HepG2 (cell line): ENCODE results near the gene KAT6B. TPM values are rescaled to one million over a fixed set of nuclear protein-coding genes. Genes with fewer than 3 reads are reported as not detected.

ENCODE experiments used
- ATF1 ChIP-seq: IDR thresholded peaks from 2 replicates; pipeline ENCODE4 v1.6.1; 2016; ENCODE audit warnings: mild to moderate bottlenecking, control low read depth
- BCL6 ChIP-seq: IDR thresholded peaks from 2 replicates; pipeline ENCODE4 v1.6.1; 2016; ENCODE audit warnings: missing genetic modification reagents, missing compliant biosample characterization
- EP300 ChIP-seq, 3 experiments: sonication (generic) in 1 of 3; formaldehyde crosslinking in 1 of 3; IDR thresholded peaks; 2 replicates each; pipeline versions ENCODE4 v1.5.1 to v1.6.1; 2011 to 2020; ENCODE audit warnings: low read depth in 2 of 3, low read length in 2 of 3, borderline replicate concordance in 1 of 3, improper control_type of control experiment in 1 of 3, mild to moderate bottlenecking in 1 of 3, missing genetic modification reagents in 1 of 3, moderate library complexity in 1 of 3
- FLYWCH1 ChIP-seq: sonication (generic); formaldehyde crosslinking; IDR thresholded peaks from 2 replicates; pipeline ENCODE4 v1.8.1; 2023; ENCODE audit warnings: mild to moderate bottlenecking, missing genetic modification reagents
- KDM6A ChIP-seq: IDR thresholded peaks from 2 replicates; pipeline ENCODE4 v1.6.1; 2016; ENCODE audit warnings: low read depth
- PITX1 ChIP-seq: sonication (generic); formaldehyde crosslinking; IDR thresholded peaks from 2 replicates; pipeline ENCODE4 v1.5.1; 2020; ENCODE audit warnings: mild to moderate bottlenecking, missing genetic modification reagents
- SPEN ChIP-seq: sonication (generic); formaldehyde crosslinking; IDR thresholded peaks from 2 replicates; pipeline ENCODE4 v1.5.1; 2020; ENCODE audit warnings: low read depth, mild to moderate bottlenecking, missing genetic modification reagents
- ZKSCAN1 ChIP-seq: fragments of 150-350 bp; IDR thresholded peaks from 2 replicates; pipeline ENCODE4 v1.6.1; 2014; ENCODE audit warnings: low read length
- ZNF441 ChIP-seq: sonication (generic); formaldehyde crosslinking; IDR thresholded peaks from 2 replicates; pipeline ENCODE4 v1.7.0; 2021; ENCODE audit warnings: missing genetic modification reagents, borderline replicate concordance
- ZNF788 ChIP-seq: sonication (generic); formaldehyde crosslinking; IDR thresholded peaks from 2 replicates; pipeline ENCODE4 v1.5.0; 2020; ENCODE audit warnings: mild to moderate bottlenecking, missing genetic modification reagents, borderline replicate concordance
- polyA plus RNA-seq, 8 experiments: library from polyadenylated mRNA; depleted of rRNA in 3 of 8; stranded (reverse) in 7 of 8; unstranded in 1 of 8; fragments of >200 nt; fragmentation: Illumina TruSeq in 4 of 8; extraction: Trizol in 4 of 8; gene quantifications; 2 replicates each; pipeline versions ENCODE4 v1.2.1 to v1.2.3, GENCODE V29; 2011 to 2016; ENCODE audit warnings: low read depth in 4 of 8, missing spikeins in 1 of 8, mixed read lengths in 1 of 8; ENCODE audit not compliant: insufficient read depth in 1 of 8
- total RNA-seq, 5 experiments: library from RNA; depleted of rRNA; stranded (reverse); fragments of >200 nt; fragmentation: Illumina TruSeq; extraction: Trizol; gene quantifications; 2 replicates each; pipeline ENCODE4 v1.2.3, GENCODE V29; 2016; ENCODE audit warnings: low read depth in 1 of 5
- TF ChIP-seq, protein P1 (sequence below): sonication (generic); formaldehyde crosslinking; IDR thresholded peaks from 2 replicates; pipeline ENCODE4 v1.4.0; 2020; ENCODE audit warnings: missing genetic modification reagents
- TF ChIP-seq, protein P2 (sequence below): sonication (generic); formaldehyde crosslinking; IDR thresholded peaks from 2 replicates; pipeline ENCODE4 v1.5.1; 2020; ENCODE audit warnings: missing genetic modification reagents, mild to moderate bottlenecking, borderline replicate concordance
- TF ChIP-seq, protein P3 (sequence below): sonication (generic); formaldehyde crosslinking; IDR thresholded peaks from 2 replicates; pipeline ENCODE4 v1.5.0; 2020; ENCODE audit warnings: mild to moderate bottlenecking, missing genetic modification reagents, borderline replicate concordance
- TF ChIP-seq, protein P4 (sequence below): sonication (generic); formaldehyde crosslinking; IDR thresholded peaks from 2 replicates; pipeline ENCODE4 v1.4.0; 2020; ENCODE audit warnings: missing genetic modification reagents

The KAT6B gene
- total and polyA plus RNA-seq, 2 of the 13 experiments (the other 11 are each of a cell fraction or from before 2014, with no cell fraction given), result 3.0 to 9.5 TPM

DNA sequence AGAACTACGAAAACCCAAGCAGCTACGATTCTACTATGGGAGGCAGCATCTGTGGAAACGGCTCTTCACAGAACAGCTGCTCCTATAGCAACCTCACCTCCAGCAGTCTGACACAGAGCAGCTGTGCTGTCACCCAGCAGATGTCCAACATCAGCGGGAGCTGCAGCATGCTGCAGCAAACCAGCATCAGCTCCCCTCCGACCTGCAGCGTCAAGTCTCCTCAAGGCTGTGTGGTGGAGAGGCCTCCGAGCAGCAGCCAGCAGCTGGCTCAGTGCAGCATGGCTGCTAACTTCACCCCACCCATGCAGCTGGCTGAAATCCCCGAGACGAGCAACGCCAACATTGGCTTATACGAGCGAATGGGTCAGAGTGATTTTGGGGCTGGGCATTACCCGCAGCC lies 203.5 kb downstream of the KAT6B start (continued):
- TF ChIP-seq, protein P1, sequence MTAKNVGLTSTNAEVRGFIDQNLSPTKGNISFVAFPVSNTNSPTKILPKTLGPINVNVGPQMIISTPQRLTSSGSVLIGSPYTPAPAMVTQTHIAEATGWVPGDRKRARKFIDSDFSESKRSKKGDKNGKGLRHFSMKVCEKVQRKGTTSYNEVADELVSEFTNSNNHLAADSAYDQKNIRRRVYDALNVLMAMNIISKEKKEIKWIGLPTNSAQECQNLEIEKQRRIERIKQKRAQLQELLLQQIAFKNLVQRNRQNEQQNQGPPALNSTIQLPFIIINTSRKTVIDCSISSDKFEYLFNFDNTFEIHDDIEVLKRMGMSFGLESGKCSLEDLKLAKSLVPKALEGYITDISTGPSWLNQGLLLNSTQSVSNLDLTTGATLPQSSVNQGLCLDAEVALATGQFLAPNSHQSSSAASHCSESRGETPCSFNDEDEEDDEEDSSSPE (CRISPR knock-in tag), result no peak
- TF ChIP-seq, protein P2, sequence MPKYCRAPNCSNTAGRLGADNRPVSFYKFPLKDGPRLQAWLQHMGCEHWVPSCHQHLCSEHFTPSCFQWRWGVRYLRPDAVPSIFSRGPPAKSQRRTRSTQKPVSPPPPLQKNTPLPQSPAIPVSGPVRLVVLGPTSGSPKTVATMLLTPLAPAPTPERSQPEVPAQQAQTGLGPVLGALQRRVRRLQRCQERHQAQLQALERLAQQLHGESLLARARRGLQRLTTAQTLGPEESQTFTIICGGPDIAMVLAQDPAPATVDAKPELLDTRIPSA (CRISPR knock-in tag), result no peak
- TF ChIP-seq PITX1 (CRISPR knock-in tag) (no peak), KDM6A (CRISPR knock-in tag) (no peak), ZNF441 (no peak), ATF1 (CRISPR knock-in tag) (no peak), ZNF788 (CRISPR knock-in tag) (no peak), EP300 (IDR thresholded peaks at IDR 0.05; ENCODE audit: low read depth in 2 of 2, low read length in 2 of 2) (no peak), EP300 (CRISPR knock-in tag; IDR thresholded peaks at IDR 0.05; ENCODE audit: borderline replicate concordance) (no peak), FLYWCH1 (no peak), SPEN (no peak), ZKSCAN1 (no peak), BCL6 (CRISPR knock-in tag) (no peak)
- TF ChIP-seq, protein P3, sequence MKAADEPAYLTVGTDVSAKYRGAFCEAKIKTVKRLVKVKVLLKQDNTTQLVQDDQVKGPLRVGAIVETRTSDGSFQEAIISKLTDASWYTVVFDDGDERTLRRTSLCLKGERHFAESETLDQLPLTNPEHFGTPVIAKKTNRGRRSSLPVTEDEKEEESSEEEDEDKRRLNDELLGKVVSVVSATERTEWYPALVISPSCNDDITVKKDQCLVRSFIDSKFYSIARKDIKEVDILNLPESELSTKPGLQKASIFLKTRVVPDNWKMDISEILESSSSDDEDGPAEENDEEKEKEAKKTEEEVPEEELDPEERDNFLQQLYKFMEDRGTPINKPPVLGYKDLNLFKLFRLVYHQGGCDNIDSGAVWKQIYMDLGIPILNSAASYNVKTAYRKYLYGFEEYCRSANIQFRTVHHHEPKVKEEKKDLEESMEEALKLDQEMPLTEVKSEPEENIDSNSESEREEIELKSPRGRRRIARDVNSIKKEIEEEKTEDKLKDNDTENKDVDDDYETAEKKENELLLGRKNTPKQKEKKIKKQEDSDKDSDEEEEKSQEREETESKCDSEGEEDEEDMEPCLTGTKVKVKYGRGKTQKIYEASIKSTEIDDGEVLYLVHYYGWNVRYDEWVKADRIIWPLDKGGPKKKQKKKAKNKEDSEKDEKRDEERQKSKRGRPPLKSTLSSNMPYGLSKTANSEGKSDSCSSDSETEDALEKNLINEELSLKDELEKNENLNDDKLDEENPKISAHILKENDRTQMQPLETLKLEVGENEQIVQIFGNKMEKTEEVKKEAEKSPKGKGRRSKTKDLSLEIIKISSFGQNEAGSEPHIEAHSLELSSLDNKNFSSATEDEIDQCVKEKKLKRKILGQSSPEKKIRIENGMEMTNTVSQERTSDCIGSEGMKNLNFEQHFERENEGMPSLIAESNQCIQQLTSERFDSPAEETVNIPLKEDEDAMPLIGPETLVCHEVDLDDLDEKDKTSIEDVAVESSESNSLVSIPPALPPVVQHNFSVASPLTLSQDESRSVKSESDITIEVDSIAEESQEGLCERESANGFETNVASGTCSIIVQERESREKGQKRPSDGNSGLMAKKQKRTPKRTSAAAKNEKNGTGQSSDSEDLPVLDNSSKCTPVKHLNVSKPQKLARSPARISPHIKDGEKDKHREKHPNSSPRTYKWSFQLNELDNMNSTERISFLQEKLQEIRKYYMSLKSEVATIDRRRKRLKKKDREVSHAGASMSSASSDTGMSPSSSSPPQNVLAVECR, result no peak
- TF ChIP-seq, protein P4, sequence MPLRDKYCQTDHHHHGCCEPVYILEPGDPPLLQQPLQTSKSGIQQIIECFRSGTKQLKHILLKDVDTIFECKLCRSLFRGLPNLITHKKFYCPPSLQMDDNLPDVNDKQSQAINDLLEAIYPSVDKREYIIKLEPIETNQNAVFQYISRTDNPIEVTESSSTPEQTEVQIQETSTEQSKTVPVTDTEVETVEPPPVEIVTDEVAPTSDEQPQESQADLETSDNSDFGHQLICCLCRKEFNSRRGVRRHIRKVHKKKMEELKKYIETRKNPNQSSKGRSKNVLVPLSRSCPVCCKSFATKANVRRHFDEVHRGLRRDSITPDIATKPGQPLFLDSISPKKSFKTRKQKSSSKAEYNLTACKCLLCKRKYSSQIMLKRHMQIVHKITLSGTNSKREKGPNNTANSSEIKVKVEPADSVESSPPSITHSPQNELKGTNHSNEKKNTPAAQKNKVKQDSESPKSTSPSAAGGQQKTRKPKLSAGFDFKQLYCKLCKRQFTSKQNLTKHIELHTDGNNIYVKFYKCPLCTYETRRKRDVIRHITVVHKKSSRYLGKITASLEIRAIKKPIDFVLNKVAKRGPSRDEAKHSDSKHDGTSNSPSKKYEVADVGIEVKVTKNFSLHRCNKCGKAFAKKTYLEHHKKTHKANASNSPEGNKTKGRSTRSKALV (CRISPR knock-in tag), result no peak
